ENCODE data around the gene VSTM2B.

Gene VSTM2B

DNA sequence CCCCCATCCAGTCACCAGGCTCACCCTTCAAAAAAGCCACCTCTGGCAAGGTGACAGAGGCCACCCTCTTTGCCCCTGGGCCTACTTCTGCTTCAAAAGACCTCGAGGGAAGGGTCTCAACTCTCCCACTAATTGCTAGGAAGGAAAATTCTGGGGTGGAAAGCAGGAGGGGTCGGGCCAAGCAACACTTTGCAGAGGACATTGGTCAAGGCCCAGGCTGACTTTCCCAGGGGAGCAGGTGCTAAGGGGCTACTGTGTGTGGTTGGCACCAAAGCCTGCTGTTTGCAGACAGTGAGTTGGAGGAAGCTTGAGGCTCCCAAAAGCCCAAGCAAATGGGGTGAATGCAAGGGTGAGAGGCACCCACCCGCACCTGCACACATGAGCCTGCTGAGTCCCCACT, 28.6 kb upstream of the VSTM2B start:
- DNase-seq (ENCODE audit: low spot score): no peak

- DNase-seq (ENCODE audit: low spot score): no peak
Observed at GRCh38 chr19:29497686-29498436, 27.9 kb upstream of the VSTM2B start.

DNA sequence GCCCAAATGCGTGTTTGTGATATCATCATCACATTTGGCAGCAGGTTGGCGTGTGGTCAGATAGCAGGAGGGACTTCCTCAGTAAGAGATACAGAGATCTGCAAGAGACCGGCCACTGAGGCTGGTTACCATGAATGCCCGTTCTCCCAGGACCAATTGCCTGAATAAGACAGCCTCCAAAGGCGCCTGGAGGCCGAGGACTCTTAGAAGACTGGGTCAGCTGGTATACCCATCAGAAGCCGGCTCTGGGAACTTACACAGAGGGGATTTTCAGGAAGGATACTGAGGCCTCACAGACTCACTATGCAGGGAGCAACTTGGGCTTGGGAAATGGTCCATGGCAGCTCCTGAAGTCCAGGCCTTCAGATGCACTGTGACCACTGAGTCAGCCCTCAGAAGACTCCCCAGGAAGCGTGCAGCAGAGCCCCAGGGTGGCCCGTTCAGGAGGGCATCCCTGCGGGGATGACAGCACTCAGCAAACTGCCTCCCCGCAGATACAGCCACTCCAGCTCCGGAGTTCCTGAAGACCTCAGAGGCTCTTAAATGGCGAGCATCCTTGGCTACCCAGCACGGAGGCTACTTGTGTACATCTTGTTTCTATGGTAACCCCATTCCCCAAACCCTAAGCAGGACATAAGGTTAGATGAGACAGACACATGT, 26.4 kb upstream of the VSTM2B start:
- DNase-seq (ENCODE audit: low spot score): no peak

DNA sequence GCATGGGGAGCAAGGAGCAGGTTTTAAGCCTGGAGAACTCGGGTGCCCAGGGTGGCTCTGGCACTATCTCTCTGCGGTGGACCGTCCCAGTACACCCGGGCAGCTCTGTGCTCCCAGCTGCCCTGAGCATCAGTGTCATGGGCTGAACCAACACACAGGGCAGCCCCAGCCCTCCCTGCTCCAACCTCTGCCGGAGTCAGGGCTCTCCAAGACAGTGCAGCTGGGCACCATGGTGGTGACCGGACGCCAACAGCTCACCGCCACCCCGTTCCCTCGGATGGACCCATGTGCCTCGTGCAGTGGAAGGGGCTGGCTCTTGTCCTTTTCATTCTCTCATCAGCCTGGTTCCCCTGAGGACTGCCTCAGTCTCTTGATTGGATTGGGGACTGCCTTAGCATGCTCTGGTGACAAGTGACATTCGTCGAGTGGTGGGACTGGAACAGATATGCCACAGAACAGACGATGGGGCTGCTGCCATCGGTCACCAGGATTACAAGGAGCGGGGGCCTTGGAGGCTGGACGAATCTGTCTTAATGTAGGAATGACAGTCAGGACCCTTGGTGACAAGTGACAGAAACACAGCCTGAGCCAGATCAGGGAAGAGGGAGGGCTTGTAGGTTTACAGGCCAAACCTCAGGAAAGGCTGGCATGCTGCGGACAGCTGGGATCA, 25.7 kb upstream of the VSTM2B start:
- no peak for DNase-seq (ENCODE audit: low spot score)

DNA sequence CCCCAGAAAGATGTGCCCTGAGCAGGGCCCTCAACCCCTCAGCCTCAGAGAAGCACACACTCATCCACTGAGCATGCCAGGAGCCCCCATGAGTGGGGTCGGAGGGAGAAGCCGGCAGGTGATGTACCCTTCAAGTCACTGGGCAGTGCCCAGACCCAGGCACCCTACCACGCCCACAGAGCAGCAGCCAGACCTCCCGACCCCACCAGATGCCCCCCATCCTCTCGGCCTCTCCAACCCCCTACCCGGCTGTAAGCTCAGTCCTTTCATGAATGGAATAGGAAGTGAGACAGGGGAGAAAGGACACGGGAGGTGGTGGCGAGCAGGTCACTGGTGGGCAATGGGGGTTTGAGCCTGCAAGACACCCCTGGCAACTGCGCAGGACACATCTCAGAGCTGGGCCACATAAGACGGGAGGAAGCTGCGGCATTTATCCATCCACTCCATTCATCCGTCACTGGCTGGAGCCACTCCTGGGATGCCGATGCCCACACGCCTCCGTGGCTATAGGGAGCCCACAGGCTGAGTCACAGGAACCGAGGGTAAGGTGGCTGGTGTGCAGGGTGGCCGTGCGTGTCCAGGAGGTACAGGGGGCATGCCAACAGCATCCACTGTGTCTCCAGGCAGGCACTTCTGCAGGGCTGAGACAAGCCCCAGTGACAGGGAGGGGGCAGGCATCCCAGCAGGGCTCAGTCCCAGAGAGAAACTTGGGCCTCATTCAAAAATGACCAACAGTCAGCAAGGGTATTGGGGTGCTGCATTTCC, 23.8 kb upstream of the VSTM2B start:
- no peak for DNase-seq (ENCODE audit: low spot score)

DNA sequence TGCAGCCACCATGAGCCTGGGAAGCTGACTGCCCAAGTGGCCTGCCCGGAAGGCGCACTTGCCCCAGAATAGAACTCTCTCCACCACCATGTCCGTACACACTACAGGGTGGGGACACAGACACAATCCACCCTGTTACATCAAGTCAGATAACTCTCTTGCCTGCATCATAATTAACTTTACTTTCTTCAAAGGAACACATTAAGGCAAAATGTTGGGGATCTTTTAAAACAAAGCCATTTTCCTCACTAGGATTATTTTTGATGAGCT, 23.3 kb upstream of the VSTM2B start:
- DNase-seq (ENCODE audit: low spot score): no peak

GRCh38 chr19:29503140-29503758, 22.5 kb upstream of the VSTM2B start:
- no peak for DNase-seq (ENCODE audit: low spot score)

- no peak for DNase-seq (ENCODE audit: low spot score)
Observed at GRCh38 chr19:29503785-29504184, 22.0 kb upstream of the VSTM2B start.

GRCh38 chr19:29504454-29504853, 21.3 kb upstream of the VSTM2B start:
- no peak for DNase-seq (ENCODE audit: low spot score)

GRCh38 chr19:29505097-29505824, 20.5 kb upstream of the VSTM2B start:
- no peak for DNase-seq (ENCODE audit: low spot score)

DNA sequence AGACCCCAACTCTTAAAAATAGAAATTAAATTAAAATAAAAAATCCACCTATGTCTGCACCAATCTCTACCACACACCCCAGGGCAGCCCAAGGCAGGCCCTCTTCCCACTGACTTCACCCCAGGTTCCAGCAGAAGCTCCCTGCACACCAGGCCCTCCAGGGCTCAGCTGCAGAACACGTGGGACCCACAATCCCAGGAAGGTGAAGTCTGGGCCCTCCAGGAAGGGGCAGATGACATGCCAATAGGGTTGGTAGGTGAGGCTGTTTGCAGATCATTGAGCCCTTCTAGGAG, 19.2 kb upstream of the VSTM2B start:
- no peak for DNase-seq (ENCODE audit: low spot score)

DNA sequence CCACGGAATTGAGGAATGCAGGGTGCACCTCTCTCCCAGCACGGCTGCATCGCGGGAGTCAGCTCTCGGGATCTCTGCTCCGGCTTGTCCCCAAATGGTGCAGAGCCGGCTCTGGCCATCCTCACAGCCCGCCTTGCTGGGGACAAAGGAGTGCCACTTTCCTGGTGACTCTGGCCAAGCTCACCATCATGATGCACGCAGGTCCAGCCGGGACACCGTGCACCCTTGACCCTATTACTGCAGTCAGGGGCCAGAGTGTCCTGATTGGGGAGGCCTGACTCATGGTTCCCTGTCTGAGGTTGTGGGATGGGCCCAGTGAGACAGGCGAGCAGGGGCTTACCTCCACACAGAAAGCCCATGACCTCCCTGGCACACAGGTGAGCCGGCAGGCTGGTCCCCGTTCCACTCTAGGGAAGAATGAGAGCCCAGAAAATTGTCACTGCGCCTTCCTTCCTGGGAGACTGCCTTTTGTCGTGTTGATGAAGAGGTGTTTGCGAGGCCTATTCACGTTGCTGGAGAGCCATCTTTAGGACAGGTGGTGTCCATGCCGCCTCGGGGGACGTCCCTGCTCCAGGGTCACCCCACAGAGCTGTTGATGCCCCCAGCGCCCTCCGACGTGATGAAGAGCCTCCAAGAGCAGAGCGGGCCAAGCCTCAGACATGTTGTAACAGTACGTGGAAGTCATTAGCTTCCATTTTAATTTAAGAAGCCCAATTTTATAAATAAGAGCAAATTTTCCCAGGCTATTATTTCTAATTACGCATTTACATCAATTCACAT, 18.5 kb upstream of the VSTM2B start:
- DNase-seq (ENCODE audit: low spot score): no peak

- DNase-seq (ENCODE audit: low spot score): no peak
Observed at GRCh38 chr19:29508181-29508580, 17.6 kb upstream of the VSTM2B start.

DNA sequence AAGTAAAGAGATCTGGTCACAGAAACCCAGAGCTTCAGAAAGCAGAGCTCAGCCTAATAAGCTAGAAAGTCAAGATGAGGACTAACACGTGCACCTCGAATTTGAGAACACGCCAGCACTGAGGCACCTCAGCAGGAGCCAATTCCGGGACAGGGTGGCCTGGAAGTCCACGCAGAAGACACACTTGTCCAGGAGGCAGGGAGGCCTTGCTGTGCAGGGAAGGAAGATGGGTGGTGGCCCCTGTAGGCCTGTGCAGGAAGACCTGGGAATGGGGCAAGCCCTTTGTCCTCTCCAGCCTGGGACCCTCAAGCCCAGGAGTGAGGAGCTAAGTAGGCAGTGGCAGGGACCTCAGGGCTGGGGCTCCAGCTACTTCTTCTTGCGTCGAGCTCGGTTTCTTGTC, 16.3 kb upstream of the VSTM2B start:
- DNase-seq (ENCODE audit: low spot score): no peak

DNA sequence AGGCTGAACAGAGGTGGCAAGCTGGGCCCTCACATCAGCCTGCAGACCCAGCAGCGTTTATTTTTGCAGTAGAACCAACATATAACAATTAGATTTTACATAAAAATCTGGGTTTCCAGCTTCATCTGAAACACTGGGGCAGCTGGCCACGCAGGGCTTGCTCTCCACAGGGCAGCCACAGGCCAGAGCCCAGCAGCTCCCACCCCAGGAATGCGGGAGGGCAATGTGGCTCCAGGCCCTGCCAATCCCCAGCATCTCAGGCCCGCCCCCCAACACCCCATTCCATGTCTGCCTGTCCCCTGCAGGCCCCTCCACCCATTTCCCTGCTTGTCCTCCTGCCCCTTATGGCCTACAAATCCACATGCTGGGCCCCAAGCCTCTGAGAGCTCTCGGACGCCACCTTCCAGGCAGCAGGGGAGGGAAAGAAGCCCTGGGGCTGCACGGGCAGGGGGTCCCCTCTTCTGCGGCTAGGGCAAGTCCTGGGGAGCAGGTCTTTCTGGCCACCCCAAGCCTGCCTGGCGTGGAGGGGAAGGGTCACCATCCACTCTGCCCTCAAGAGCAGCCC, 15.0 kb upstream of the VSTM2B start:
- DNase-seq (ENCODE audit: low spot score): no peak

- no peak for DNase-seq (ENCODE audit: low spot score)
Observed at GRCh38 chr19:29511768-29512167, 14.0 kb upstream of the VSTM2B start.

- no peak for DNase-seq (ENCODE audit: low spot score)
Observed at GRCh38 chr19:29512748-29513147, 13.0 kb upstream of the VSTM2B start.

GRCh38 chr19:29514525-29515232, 11.1 kb upstream of the VSTM2B start:
- no peak for DNase-seq (ENCODE audit: low spot score)

- no peak for DNase-seq (ENCODE audit: low spot score)
Observed at GRCh38 chr19:29515233-29515619, 10.6 kb upstream of the VSTM2B start.

DNA sequence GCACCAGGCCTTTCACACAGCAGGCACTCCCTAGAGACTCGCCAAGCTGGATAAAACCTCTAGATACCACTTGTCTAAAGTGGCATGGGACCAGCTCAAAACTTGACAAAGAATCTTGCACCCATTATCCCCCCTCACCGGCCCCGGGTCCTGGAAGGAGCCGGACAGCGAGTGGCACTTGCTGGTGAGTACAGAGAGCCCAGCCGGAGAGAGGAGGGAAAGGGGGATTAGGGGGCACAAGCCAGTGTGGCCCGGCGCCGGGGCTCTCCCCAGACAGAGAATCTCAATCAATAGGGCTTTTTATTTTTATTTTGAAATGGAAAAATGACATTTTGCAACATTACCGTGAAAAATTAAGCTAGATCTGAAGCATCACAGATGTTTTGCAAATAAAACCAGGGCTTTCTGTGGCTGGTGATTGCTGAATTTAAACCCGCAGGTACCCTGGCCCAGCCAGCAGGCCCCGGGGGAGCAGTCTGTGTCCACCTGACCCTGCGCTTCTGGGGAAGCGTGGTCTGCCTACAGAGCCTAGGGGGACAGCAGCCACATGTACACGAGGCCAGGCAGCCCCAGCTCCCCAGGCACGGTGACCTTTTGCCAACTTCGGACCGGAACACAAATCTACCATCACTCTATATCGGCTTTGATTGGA, 10.0 kb upstream of the VSTM2B start:
- DNase-seq (ENCODE audit: low spot score): no peak

Measured in hepatic stellate cell (primary cell).